Stimulated activated CD4-positive, alpha-beta T cell treated with anti-CD3 and anti-CD28 coated beads, Interleukin-15, amount 100 ng/mL, for 48 hours (primary cell): ENCODE results near the gene SSBP1.
"Not testable (repeated sequence)": the region's sequence is repeated elsewhere in the genome, so short reads cannot be mapped to it uniquely, and the experiment has no call there.

Source experiments
- DNase-seq, 2 donors: peaks; one replicate each; pipeline ENCODE4 v3.0.0-alpha.2; 2020; ENCODE audit warnings: low read depth in 2 of 2

SSBP1 gene

DNA sequence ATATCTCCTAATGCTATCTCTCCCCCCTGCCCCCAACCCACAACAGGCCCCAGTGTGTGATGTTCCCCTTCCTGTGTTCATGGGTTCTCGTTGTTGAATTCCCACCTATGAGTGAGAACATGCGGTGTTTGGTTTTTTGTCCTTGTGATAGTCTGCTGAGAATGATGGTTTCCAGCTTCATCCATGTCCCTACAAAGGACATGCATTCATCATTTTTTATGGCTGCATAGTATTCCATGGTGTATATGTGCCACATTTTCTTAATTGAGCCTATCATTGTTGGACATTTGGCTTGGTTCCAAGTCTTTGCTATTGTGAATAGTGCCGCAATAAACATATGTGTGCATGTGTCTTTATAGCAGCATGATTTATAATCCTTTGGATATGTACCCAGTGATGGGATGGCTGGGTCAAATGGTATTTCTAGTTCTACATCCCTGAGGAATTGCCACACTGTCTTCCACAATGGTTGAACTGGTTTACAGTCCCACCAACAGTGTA, 32.0 kb downstream of the SSBP1 start:
- not testable (repeated sequence) for DNase-seq

DNA sequence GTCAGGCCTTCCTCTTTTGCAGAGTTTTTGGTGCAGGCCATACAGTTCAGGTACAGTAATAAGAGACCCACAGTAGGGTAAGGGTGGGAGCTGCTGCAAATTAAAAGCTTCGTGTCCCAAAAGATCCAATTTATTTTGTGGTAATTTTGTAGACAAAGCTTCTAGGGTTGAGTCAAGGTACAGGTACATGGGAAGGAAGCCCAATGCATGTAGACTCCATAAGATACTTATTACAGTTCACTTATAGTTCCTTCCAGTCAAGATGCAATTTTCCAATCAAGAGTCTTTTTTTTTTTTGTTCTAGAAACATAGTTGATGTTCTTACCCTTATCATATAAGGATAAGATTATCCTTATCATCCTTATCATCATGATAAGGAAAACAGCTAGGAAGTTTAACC, 38.2 kb downstream of the SSBP1 start, which contains the start of gene TAS2R4:
Gene TAS2R4, plus strand, starts transcription at position 301 of the 400 bp plus-strand sequence. CDS start 1,815 bp downstream, outside the sequence.
- DNase-seq: no peak

DNA sequence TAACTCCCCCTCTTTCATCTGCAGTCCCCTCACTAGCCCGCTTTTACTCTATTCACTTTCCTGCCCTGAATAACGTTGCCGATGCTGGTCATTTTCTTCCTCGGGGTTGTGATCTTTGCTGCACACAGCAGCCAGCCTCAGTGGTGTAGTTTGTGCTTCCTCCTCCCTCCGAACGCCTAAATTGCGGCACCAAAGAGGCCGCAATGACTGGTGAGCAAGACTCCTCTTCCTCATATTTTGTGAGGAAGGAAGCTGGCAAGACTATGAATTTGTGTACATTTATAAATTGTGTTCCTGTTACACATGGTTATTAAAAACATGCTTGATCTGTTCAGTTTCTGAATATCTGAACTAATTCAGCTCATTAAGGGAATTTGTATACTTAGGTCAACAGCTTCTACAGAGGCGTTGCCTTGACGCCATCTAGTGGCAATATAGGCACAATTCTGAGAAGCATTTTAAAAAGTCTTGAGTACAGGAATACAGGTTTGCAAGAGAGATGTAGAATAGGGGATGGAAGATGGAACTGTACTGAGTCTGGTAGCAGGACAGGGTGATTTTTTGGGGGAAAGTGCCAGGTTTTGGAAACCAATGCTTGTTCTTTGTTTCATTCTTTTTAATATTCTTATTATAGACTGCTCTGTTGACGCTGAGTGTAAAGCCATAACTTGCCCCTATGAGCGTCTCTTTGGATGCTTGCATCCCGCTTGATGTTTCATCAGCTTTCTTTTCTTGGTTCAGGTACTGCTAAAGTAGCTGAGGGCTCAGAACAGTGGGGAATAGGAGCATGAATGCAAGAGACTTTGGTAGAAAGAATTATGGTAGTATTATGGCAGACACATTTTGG, 47.8 kb downstream of the SSBP1 start:
- peak in 1 of 2 donors; percentile 1 for DNase-seq

DNA sequence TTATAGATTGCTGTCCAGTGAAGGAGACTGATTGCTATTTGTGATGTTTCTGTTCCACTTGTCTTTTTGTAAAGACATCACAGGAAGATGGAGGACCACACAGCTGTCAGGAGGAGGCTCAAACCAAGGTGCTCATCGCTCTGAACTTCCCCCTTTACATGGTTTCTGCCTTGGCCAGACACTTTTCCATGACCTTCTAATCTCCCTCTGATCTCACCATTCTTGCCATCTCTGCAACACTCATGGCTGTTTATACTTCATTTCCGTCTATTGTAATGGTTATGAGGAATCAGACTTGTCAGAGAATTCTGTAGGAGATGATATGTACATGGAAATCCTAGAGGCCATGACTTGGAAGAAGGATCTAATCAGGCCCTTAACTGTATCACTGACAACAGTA, 50.1 kb downstream of the SSBP1 start:
- no peak for DNase-seq

DNA sequence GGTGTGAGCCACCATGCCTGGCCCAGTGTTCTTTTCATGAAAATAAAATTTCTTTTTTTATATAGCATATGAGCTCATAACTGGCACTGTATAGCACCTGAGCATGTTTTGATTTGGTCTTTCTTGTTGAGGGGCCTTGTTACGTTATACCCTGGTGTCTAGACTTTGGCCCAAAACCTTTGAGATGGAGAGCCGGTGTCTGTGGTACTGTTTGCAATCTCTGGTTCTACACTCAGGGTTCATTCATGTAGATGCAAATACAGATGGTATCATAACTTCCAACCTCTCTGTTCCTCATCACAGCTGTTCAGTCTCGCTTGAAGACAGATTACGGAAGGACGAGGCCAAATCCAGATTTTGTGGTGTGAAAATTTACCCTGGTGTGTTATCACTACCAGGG, 51.8 kb downstream of the SSBP1 start, which contains the start of gene TAS2R5:
Gene TAS2R5, plus strand, starts transcription at position 301 of the 400 bp plus-strand sequence. CDS start 145 bp downstream, outside the sequence.
- no peak for DNase-seq

DNA sequence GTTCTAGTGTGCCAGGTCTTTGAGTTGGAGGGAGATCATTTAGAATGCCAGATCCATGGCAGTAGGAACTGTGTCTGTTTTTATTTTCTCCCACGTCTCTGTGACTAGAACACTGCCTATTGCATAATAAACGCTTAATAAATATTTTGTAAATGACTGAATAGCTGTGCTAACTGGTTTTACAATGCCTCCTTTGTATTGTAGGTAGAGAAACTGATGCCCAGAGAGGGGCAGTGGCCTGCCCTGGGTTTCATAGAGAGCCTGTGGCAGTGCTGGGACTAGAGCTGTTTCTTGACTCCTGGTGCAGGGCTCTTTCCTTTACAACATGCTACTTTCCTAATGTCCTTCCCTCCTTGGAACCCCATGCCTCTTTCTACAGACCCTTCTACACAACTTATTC, 54.4 kb downstream of the SSBP1 start:
- DNase-seq: no peak
